ENCODE results near the gene ADAM33.

Gene ADAM33

GRCh38 chr20:3686421-3686820 is 4.6 kb upstream of the ADAM33 start:
- DNase-seq (ENCODE audit: low read depth) = no peak

DNA sequence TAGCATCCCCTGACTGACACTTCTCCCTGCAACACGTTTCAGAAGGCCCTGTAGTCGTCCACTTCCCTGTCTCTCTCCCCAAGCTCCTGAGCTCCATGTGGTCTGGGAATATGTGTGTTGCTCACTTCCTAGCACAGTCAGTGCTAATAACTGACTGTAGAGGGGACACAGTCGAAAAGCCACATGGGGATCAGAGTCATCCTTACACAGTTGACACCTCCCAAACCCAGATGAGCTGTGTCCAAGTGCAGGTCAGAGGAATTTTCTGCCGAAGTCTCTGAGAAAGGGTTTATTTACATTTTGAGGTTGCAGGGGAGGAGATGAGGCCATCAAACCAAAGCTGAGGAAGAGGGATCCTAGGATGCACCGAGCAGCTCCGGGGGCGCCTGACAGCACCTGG is 3.5 kb upstream of the ADAM33 start:
- DNase-seq (ENCODE audit: low read depth) = no peak

DNA sequence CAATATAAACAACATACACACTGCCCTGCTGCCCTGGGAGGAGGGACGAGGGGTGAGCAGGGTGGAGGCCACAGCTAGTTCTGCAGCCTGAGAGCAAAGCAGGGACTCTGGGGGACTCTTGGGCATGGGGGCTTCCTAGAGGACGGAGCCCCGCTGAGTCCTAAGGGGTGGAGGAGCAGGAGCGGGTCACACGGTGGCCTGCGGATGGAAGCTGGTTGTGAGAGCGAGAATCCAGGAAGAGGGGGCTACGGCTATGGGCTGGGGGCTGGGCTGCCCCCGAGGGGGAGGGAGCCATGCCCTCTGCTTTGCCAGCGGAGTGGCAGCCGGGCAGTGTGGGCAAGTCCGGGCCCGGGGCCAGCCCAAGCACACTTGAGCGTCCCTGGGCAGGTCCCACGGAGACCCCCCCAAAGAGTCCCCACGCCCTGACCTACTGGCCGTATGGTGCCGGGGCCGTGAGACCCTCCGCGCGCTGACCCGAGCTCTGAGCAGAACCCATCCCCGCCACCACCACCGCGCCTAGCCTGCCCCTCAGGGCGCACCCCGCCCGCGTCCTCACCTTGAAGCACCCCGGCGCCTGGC is 369 bp downstream of the ADAM33 start:
- no peak for DNase-seq (ENCODE audit: low read depth)

GRCh38 chr20:3680701-3681351 is 984 bp downstream of the ADAM33 start:
- no peak for DNase-seq (ENCODE audit: low read depth)

- no peak for DNase-seq (ENCODE audit: low read depth)
These were observed 1.8 kb downstream of the ADAM33 start for GRCh38 chr20:3679749-3680700.

- DNase-seq (ENCODE audit: low read depth) = no peak
These were observed 2.7 kb downstream of the ADAM33 start for GRCh38 chr20:3678856-3679720.

DNA sequence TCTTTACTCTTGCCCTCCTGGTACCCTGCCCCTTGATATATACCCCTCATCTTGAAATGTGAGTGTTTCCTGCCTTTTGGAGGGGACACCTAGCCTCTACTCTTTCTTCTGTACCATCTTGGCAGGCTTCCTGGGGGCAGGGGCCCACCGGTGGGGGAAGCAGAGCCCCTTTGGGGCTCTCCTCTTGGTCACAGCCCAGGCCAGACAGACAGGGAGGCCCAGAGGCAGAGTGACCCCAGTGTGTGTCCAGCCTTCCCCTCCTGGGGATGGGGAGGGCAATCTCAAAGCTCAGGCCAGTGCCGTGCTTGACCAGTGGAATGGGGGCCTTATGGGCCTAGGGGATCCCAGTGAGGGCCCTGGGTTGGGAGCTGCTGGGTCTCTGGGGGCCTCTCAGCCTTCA is 3.6 kb downstream of the ADAM33 start:
- DNase-seq (ENCODE audit: low read depth) = no peak

DNA sequence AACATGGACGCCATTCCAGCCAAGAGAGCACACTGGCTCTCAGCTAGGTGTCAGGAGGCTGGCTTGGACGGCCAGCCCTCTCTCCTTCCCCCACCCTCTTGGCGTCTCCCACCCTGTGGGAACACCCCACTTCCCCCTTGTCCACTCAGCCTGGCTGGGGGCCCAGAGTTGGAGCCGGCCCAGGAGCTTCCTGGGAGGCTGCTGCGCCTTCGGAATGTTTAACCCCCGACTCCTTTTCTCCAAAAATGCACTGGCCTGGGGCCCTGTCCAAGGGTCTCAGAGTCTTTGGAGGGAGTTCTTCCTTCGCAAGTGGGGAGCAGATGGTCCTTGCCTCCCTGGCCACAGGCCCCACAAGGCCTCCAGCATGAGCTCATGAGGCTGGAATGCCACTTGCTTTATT is 4.1 kb downstream of the ADAM33 start:
- DNase-seq (ENCODE audit: low read depth) = no peak

DNA sequence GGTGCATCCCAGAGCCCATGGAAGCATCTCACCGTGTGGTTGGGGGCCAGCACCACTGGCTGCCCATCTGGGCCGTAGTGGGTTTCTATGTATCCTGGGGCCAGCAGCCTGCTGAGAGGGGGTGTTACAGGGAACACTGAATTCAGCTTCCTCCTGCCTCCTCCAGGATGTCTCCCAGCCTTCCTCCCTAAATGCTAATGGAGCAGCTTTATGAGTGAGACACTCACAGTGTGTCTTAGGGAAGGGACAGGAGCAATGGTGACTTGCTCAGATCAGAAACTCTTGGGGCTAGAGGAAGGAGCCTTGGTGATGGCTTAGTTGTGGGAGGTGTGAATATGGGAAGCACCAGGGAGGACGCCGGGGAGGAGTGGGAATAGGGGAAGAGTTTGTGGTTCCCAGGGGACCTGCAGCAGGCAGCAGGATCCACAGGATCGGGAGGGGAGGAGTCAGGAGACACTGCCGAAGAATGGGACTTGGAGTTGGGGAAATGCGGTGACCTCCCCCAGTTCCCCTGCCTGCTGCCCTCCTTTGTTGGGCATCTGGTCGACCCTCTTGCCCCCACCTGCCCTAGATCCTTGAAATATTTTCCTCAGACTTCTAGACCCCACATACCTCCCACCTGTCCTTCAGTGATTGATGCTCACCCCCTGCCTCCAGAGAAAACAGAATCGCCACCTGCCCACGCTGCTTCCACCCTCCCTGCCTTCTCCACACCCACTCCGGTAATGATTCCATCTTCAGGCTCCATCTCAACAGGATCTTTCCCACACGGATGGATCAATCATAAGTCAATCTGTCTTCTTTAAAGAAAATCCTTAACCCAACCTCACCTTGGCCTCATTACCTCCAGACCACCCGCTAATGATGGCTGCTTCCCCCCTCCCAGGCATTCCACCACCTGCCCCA is 6.6 kb downstream of the ADAM33 start:
- no peak for DNase-seq (ENCODE audit: low read depth)

- no peak for DNase-seq (ENCODE audit: low read depth)
These were observed 7.4 kb downstream of the ADAM33 start for GRCh38 chr20:3674447-3674846.

DNA sequence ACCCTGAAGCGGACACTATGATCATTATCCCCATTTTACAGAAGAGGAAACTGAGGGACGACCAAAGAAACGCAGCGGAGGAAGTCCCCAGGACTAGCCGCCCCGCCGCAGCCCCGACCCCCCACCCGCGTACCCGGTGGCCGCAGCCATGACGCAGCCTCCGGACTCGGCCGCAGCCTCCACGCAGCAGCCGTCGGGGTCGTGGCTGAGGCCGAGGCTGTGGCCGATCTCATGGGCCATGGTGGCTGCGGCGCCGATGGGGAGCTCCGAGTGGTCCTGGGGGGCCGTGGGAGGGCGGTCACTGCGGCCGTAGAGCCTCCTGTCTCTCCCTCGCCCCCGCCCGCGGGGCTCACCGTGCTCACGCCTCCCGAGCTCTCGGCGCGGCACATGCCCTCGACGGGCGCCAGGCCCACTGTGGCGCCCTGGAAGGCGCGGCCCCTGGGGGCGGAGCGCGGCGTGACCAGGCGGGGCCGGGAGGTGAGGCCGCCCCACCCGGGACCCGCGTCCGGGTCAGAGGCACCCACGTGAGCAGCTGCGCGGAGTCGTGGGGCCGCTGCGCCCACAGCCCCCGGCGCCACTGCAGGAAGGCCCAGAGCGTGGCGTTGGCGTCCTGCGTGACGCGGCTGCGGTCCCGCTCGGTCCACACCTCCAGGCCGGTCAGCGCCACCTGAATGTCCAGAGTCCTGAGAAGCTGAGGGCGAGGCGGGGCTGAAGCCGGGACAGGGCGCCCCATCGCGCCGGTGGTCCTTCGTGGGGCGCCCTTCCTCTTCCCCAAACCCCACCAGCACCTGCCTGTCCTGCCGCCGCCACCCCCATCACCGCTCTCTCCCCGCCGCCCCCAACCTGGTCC is 8.4 kb downstream of the ADAM33 start:
- no peak for DNase-seq (ENCODE audit: low read depth)

DNA sequence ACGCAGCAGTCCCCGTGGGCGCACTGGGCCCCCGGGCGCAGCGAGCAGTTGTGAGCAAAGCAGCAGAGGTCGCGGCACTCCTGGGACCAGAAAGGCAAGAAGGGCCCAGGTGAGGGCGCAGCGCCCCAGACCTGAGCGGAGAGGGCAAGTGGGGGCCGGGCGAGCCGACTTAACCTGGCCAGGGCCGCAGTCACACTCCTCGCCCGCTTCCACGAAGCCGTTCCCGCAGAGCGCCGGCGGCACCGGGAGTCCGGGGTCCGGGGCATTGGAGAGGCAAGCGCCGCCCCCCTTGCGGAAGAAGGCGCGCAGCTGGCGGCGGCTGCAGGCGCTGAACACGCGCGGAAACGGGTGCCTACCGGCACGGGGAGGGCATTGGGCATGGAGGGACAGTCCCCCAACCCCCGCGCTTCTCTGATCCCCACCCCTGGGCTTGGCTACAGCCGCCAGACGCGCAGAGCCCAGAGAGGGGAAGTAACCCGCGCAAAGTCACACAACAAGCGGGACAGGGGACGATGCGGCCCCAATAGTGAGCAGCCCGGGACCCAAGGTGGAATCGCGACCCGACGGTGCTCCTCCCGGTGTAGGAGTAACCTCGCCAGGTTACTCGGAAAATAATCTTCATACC is 9.2 kb downstream of the ADAM33 start:
- DNase-seq (ENCODE audit: low read depth) = no peak

DNA sequence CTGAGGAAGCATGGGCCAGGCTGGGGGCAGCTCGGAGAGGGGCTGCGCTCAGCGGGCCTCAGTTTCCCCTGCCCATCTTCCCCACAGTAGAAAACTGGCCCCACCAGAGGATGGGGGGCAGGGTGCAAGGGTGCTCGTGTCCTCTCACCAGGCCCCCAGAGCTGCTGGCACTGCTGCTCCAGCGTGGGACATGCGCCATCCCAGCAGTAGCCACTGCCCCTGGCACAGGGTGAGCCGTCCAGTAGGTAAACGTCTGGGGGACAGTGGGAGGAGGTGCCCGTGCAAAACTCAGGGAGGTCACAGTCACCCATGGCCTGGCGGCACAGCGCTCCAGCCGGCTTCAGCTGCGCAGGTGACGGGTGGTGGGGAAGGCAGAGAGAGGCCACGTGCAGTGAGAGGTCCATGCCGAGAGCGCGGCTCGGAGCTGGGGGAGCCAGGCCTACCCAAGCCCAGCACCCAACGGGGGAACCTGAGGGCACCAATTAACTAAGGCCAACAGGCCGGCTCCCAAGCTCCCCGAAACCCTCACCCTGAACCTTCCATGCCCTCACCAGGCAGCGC is 9.7 kb downstream of the ADAM33 start:
- no peak for DNase-seq (ENCODE audit: low read depth)

GRCh38 chr20:3670945-3671344 is 10.9 kb downstream of the ADAM33 start:
- DNase-seq (ENCODE audit: low read depth) = no peak

- DNase-seq (ENCODE audit: low read depth) = no peak
These were observed 11.3 kb downstream of the ADAM33 start for GRCh38 chr20:3670511-3670910.

GRCh38 chr20:3669710-3670367 is 12.0 kb downstream of the ADAM33 start:
- no peak for DNase-seq (ENCODE audit: low read depth)

GRCh38 chr20:3667434-3668037 is 14.3 kb downstream of the ADAM33 start:
- no peak for DNase-seq (ENCODE audit: low read depth)

GRCh38 chr20:3663858-3664257 is 18.0 kb downstream of the ADAM33 start:
- DNase-seq (ENCODE audit: low read depth) = no peak
